NK-92 treated with Interleukin-12 subunit alpha and Interleukin-12 subunit beta, amount 100 ng/mL, for 24 hours (cell line): ENCODE results near the gene ABCE1.

Source experiments
- DNase-seq: peaks from one replicate; lab custom pipeline; 2025; lab: John Stamatoyannopoulos, UW

ABCE1 gene

DNA sequence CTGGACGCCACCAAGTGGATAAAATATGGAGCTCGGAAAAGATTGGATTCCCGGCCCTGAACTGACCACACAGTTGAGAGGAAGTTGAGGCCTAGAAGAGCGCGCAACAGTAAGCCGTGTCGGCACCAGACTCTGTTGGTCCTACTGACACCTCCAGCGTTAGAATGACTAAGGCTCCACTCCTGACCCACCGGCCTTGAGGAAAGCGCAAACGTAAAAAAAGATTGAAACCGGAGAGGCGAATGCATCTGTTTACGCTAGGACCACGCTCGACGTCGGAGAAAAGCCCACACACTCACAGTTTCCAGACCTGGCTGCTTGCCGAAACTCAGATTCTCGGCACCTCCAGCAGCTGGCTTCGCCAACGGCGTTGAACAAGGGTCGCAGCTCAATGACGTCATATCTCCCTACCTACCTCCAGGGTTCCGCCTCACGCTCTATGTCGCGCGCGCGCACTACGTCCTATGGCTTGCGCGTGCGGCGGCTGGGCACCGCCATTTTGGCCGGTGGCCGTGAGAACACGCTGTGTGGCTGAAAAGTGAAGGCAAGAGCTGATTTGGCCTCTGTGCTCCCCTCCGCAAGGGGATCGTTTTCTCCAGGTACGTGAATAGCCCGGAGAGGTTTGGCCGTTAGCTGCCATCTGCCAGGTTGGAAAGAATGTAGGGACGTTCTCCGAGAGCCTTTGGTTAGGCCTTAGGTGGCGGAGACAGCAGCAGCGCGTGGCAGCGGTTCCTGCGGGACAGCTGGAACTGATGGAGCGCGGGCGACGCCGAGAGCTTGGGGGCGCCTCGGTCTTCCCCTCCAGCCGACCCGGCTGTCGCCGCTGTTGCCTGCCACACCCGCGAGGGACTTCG lies at the start of gene ABCE1, which contains the start of gene ANAPC10:
Gene ABCE1 (plus strand): TSS at position 491 of the 854 bp plus-strand sequence. CDS start 6,102 bp downstream, outside the sequence.
Gene ANAPC10 (minus strand): TSS at position 376 of the 854 bp plus-strand sequence. CDS start 2,097 bp downstream, outside the sequence.
- DNase-seq: peak; percentile 85

DNA sequence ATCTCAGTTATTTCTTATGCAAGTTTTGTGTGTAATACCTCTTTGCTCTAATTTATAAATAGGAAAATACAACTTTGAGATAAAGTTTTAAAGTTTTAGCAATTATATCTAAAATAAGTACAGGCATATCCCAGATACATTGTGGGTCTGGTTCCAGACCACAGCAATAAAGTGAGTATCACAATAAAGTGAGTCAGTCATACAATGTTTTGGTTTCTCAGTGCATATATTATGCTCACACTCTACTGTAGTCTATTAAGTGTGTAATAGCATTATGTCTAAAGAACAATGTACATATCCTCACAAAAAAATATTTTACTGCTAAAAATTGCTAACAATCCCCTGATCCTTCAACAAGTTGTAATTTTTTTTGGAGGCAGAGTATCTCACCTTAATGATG lies 49.3 kb upstream of the ABCE1 start:
- no peak for DNase-seq

- no peak for DNase-seq
Measured at GRCh38 chr4:145049241-145049640, 48.9 kb upstream of the ABCE1 start.

- no peak for DNase-seq
Measured at GRCh38 chr4:145055533-145056257, 42.4 kb upstream of the ABCE1 start.

DNA sequence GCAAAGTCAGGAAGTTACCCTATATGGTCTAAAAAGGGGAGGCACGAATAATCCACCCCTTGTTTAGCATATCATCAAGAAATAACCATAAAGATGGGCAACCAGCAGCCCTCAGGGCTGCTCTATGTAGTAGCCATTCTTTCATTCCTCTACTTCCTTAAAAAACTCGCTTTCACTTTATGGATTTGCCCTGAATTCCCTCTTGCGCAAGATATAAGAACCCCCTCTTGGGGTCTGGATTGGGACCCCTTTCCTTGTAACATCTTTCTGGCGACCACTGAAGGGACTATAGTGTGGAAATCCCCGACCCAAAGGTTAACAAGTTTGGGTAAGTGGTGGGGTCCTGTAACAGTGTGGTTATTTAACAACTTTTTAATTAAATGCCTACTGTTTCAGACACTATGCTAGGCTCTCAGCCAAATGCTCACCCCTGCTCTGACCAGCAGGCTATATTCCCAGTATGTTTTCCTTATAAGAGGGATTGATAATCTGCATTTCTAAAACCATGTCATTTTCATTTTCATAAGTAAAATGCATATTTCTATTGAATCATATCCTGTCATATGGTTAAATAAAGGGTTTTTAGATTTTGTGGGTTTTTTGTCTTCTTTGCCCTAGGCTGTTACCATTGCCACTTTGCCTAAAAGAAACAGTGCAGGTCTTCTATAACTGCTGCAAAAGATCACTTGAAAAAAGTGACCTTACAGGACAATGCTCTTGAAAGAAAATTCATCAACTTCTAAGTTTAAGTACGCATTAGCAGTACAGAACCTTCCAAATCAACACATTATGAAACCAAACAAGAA lies 41.6 kb upstream of the ABCE1 start:
- DNase-seq: no peak

DNA sequence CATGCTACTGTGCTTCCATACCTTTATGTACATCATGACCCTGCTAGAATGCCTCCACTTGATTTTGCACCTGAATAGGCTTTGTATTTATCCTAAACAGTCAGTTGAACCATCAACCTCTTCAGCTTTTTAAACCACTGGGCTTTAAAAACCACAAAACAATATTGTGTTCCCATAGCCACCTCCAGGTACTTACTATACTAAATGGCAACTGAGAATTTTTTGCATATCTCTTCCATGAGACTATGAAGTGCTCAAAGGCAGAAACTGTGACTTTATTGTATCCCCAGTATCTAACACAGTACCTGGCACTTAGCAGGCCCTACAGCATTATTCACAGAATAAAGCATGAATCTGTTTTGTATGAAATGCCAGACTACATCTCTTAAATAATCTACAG lies 39.9 kb upstream of the ABCE1 start:
- DNase-seq: no peak

DNA sequence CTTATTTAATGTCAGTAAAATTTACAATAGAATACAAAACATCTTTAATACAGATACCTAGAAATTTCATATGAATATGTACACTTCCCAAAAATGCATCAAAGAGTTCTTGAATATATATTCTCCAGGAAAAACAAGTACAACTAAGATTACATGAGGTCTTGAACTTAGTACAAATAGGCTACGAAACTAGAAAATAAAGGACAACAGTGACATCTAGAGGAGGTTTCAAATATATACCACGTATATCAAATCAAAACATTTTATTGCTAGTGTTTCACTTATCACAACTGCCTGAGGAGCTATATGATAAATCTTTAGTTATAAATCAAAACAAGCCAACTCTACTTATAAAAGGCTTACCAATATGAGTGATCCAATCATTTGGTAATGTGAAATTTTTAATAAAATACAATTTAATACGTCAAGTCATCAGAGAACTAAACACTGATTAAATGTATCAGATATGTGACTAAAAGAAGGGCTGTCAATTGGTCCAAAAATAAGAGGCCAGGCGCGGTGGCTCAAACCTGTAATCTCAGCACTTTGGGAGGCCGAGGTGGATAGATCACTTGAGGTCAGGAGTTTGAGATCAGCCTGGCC lies 36.7 kb upstream of the ABCE1 start:
- no peak for DNase-seq

DNA sequence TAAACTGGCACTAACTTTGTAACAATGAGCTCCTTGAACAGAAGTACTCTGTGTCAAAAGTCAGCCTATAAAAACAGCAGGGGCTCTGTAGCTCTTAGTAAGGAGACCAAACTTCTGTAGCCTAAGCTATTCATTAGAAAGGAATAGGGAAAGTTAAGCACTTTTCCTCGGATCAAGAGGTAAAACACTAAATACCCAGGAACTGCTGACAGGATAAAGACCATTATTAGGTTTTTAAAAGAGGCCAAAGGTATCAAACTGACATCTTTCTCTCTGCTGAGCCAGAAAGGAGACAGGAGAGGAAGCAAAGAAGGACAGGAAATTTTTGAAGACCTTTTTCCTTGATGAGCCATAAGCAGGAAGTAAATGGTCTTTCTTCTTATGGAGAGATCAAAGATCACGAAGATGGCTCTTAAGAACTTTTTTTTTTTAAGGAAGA lies 32.0 kb upstream of the ABCE1 start:
- no peak for DNase-seq

- DNase-seq: no peak
Measured at GRCh38 chr4:145069361-145069760, 28.8 kb upstream of the ABCE1 start.

DNA sequence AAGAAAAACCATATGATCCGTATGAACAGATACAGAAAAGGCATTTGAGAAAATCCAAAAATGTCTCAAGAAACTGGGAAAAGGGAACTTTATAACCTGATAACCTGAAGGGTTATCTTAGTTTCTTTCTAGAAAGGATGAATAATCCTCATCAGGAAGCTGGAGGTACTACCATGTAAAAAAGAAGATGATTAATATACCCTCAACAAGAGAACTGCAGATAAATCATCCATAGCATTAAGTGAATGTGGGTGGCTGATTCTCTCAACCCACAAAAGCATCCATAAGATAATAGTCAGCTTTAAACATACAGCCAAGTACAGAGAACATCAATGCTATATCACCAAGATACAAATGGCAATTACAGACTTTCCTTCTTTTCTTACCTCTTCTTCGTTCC lies 26.6 kb upstream of the ABCE1 start:
- no peak for DNase-seq

DNA sequence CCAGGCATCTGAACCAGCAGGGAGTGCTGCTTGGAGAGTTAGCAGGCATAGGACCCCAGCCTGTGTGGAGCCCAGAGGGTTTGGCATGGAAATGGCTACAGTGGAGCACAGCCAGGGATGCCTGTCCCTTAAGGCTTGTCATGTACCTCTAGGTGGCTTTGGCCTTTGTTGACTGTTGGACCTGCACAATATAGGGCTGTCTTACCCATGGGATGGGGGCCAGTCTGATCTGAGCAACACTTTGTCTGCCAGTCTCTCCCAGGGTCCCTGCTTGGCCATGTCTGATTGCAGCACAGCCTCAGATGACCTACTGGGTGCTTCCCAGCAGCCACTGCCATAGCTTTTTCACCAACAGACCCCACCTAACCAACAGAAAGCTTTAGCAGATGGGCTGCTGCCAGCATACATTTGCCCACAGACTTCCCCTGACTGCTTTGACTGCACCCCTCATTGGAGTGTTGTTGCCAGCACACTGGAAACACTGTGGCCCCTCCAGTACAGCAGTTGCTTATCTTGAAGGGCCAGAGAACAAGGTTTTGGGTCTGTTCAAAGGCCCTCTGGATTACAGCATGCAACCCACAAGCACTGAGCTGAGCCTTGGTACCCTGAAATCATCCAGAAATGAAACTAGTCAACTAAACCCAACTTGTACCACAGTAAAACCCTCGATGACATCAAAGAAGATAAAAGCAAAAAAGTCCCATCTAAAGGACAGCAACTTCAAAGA lies 22.2 kb upstream of the ABCE1 start:
- DNase-seq: no peak

- no peak for DNase-seq
Measured at GRCh38 chr4:145076469-145076855, 21.6 kb upstream of the ABCE1 start.

DNA sequence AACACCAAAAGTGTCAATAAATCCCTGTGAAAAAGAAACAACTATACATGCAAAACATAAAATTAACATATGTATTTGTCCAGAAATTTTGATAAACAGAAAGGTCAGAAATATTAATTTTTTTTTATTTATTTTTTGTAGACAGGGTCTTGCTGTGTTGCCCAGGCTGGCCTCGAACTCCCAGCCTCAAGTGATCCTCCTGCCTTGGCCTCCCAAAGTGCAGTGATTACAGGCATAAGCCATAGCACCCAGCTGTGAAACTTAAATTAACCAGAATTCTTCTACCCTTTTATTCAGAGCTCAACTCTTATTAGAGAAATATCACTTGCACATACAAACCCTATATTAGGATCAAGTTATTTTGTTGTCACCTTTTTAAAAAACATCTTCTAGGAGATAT lies 16.4 kb upstream of the ABCE1 start:
- no peak for DNase-seq

DNA sequence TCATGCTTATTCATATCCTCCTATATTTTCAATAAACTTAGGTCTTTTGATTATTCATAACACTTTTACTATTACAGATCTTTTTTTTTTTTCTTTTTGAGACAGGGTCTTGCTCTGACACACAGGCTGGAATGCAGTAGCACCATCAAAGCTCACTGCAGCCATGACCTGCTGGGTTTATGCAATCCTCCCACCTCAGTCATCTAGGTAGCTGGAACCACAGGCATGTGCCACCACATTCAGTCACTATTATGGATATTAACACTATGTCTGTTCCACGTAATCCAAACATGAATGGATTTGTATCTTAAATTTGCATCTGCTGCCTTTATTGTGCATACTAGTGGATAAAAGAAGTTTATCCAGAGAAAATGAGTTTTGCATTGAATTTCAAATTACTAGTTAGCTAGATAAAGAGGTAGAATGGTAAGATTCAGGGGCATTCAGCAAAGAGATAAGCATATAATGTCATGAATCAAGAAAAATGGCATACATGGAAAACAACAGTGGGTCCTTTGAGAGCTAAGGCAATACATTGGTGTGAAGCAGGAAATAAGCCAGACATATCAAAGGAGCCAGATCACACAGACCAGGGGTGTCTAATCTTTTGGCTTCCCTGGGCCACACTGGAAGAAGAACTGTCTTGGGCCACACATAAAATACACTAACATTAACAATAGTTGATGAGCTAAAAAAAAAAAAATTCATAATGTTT lies 14.1 kb upstream of the ABCE1 start:
- DNase-seq: no peak

DNA sequence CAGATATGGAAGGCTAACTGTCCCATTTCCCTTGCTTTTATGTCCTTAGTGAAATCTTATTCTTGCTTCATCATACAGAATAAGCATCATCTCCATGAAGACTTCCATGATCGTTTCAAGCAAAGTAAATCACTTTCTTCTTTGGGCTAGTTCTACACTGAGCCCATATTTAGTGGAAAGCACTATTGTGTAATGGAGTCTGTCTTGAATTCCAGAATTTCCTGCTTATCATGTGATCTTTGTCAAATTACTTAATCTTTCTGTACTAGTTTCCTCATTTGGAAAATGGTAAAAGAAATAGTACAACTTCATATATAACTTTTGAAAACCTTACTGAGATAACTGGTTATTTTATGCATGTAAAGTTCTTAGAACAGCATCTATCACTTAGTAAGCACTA lies 7.7 kb upstream of the ABCE1 start:
- DNase-seq: no peak

GRCh38 chr4:145093638-145094037 lies 4.5 kb upstream of the ABCE1 start:
- no peak for DNase-seq

- no peak for DNase-seq
Measured at GRCh38 chr4:145097331-145097820, 735 bp upstream of the ABCE1 start.

GRCh38 chr4:145098675-145099037 lies 545 bp downstream of the ABCE1 start:
- DNase-seq: no peak

DNA sequence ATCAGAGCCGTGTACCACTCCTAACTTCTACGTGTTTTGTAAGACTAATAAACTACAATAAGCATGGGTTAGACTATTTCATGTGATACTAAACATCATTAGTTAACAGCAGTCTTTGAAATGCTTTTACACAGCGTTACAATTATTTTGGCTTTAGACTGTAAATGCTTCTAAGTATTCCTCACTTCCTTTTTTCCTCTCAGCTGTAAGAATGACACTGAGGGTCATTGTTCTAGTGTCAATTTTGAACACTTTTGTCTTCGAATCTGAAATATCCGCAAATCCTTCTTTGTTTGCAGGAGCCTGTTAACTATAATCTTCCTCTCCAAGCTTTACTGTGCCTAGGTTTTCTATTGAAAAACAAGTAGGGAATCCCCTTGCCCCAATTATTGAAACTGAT lies 1.5 kb downstream of the ABCE1 start:
- DNase-seq: no peak

DNA sequence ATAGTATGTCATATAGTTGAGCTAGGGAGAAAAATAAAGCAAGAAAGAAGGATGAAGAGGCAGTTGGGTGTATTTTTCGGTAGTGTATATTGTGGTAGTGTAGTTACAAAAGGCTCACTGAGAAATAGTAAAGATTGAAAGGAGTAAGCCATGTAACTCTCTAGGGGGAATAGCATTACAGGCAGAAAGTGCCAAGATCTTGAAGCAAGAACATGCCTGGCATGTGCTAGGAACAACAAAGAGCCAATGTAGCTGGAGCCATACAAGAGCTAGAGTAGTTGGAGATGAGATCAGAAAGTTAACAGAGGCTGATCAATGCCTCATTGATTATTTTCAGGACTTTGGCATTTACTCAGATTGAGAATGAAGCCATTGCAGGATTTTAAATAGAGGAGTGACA lies 3.0 kb downstream of the ABCE1 start:
- DNase-seq: no peak
